ENCODE data around the gene NCAM2. TPM values are rescaled to one million over a fixed set of nuclear protein-coding genes. Genes with fewer than 3 reads are reported as not detected.

Gene NCAM2
- total RNA-seq, 1 experiment from 2014 or later: 2.4 TPM

- Histone ChIP-seq H3K9me2 (replicated peaks; ENCODE audit: low read length) (no peaks in the 10 kb centered on the region), H3F3A (ENCODE audit: low read length, unreplicated experiment) (no peaks in the 10 kb centered on the region), H4K20me1 (ENCODE audit: low read length) (no peaks in the 10 kb centered on the region), H3K9me3 (ENCODE audit: low read length) (0 out of 2 replicates have a peak, but pooled peaks cover under 1% of the 10 kb centered on the region), H3K4me3 (ENCODE audit: low read length) (no peak overlapping the region), H3K4me1 (ENCODE audit: insufficient read depth, low read length) (no peaks in the 10 kb centered on the region), H3K79me2 (ENCODE audit: low read length) (no peaks in the 10 kb centered on the region), H3K4me2 (ENCODE audit: low read length) (no peak overlapping the region), H2AFZ (ENCODE audit: low read length) (no peak overlapping the region), H3K36me3 (ENCODE audit: low read depth, low read length) (no peaks in the 10 kb centered on the region), H3K27ac (ENCODE audit: low read length) (no peak overlapping the region), H3K9ac (ENCODE audit: low read length) (no peak overlapping the region), H3K27me3 (ENCODE audit: low read length) (no peaks in the 10 kb centered on the region)
- ChIA-PET POLR2A (ENCODE audit: unreplicated experiment) (no interaction called here), CTCF (no interaction called here)
- no TSS peak for BruUV-seq (replicated peaks)
- TF ChIP-seq CTCF (conservative IDR thresholded peaks at IDR 0.05; ENCODE audit: low read depth, low read length): no peak
- no peak for TF ChIP-seq EZH2 (IDR thresholded peaks at IDR 0.05; ENCODE audit: low read length, unreplicated experiment)
- no peak for TF ChIP-seq EZH2phosphoT487 (IDR thresholded peaks at IDR 0.05; ENCODE audit: borderline replicate concordance, low read length)
- ATAC-seq (no peak), DNase-seq (no peak)
- intact Hi-C loops (cut with micrococcal nuclease): no loop called here
Observed at GRCh38 chr21:21067375-21067774, 69.2 kb downstream of the NCAM2 start.

GRCh38 chr21:21074305-21074704 is 76.1 kb downstream of the NCAM2 start:
- DNase-seq: no peak
- Histone ChIP-seq H3K9me3 (ENCODE audit: low read length) (no peaks in the 10 kb centered on the region), H2AFZ (ENCODE audit: low read length) (no peak overlapping the region), H3F3A (ENCODE audit: low read length, unreplicated experiment) (no peaks in the 10 kb centered on the region), H3K27me3 (ENCODE audit: low read length) (no peaks in the 10 kb centered on the region), H3K36me3 (ENCODE audit: low read depth, low read length) (no peaks in the 10 kb centered on the region), H3K27ac (ENCODE audit: low read length) (no peak overlapping the region), H3K4me1 (ENCODE audit: insufficient read depth, low read length) (no peaks in the 10 kb centered on the region), H3K9ac (ENCODE audit: low read length) (no peak overlapping the region), H3K4me3 (ENCODE audit: low read length) (no peak overlapping the region), H4K20me1 (ENCODE audit: low read length) (no peaks in the 10 kb centered on the region), H3K79me2 (ENCODE audit: low read length) (no peaks in the 10 kb centered on the region), H3K4me2 (ENCODE audit: low read length) (no peak overlapping the region), H3K9me2 (replicated peaks; ENCODE audit: low read length) (no peaks in the 10 kb centered on the region)
- ChIA-PET CTCF (no interaction called here), POLR2A (ENCODE audit: unreplicated experiment) (no interaction called here)
- no peak for TF ChIP-seq CTCF (conservative IDR thresholded peaks at IDR 0.05; ENCODE audit: low read depth, low read length)
- ATAC-seq: no peak
- BruUV-seq (replicated peaks): no TSS peak
- intact Hi-C loops (cut with micrococcal nuclease): no loop called here

GRCh38 chr21:21076051-21076450 is 77.8 kb downstream of the NCAM2 start:
- no peak overlapping the region for H3K27ac ChIP-seq (ENCODE audit: low read length)
- no peak for DNase-seq
- H3K4me1 ChIP-seq (ENCODE audit: insufficient read depth, low read length): no peaks in the 10 kb centered on the region
- H2AFZ ChIP-seq (ENCODE audit: low read length): no peak overlapping the region
- no peak overlapping the region for H3K9ac ChIP-seq (ENCODE audit: low read length)
- no peaks in the 10 kb centered on the region for H3K9me3 ChIP-seq (ENCODE audit: low read length)
- TF ChIP-seq EZH2 (IDR thresholded peaks at IDR 0.05; ENCODE audit: low read length, unreplicated experiment) (no peak), CTCF (conservative IDR thresholded peaks at IDR 0.05; ENCODE audit: low read depth, low read length) (no peak), EZH2phosphoT487 (IDR thresholded peaks at IDR 0.05; ENCODE audit: borderline replicate concordance, low read length) (no peak)
- H3K4me2 ChIP-seq (ENCODE audit: low read length): no peak overlapping the region
- H3K27me3 ChIP-seq (ENCODE audit: low read length): no peaks in the 10 kb centered on the region
- no peaks in the 10 kb centered on the region for H4K20me1 ChIP-seq (ENCODE audit: low read length)
- H3K36me3 ChIP-seq (ENCODE audit: low read depth, low read length): no peaks in the 10 kb centered on the region
- no peaks in the 10 kb centered on the region for H3K9me2 ChIP-seq (replicated peaks; ENCODE audit: low read length)
- POLR2A ChIA-PET (ENCODE audit: unreplicated experiment): no interaction called here
- no peaks in the 10 kb centered on the region for H3K79me2 ChIP-seq (ENCODE audit: low read length)
- no peak overlapping the region for H3K4me3 ChIP-seq (ENCODE audit: low read length)
- CTCF ChIA-PET: no interaction called here
- intact Hi-C loops (cut with micrococcal nuclease): no loop called here
- H3F3A ChIP-seq (ENCODE audit: low read length, unreplicated experiment): no peaks in the 10 kb centered on the region
- ATAC-seq: no peak
- BruUV-seq (replicated peaks): no TSS peak

All from PC-3 (cell line).